ENCODE measurements around the gene CFAP251.

Gene CFAP251

DNA sequence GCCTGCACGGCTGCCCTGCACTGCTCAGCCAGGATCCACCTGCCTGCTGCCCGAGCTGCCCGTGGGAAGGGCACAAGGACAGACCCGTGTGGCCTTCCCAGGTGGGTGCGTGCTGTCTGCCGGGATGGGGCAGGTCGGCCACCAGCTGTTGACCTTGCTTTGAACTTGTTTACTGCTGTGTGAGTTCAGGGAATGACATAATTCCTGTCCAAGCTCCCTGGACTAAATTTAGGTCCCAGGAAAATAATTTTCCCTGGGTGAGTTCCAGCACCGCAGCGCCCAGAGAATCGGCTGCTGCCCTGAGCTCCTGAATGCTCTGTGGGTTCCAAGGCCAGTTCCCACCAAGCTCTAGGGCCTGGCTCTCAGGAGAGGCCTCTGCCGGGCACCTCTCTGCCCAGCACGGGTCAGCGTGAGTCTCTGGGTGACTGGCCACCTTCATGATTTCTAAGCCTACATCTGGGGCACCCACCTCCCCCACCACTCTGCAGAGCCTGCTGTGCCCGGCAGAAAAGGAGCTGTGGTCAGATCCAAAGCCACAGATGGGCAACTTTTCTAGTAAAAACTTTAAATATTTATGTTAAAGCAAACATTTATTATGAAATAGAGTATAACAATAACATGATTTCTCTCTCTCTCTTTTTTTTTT is 133.0 kb downstream of the CFAP251 start:
- DNase-seq (ENCODE audit: low read depth in 1 of 2, low spot score in 1 of 2) = no peak

DNA sequence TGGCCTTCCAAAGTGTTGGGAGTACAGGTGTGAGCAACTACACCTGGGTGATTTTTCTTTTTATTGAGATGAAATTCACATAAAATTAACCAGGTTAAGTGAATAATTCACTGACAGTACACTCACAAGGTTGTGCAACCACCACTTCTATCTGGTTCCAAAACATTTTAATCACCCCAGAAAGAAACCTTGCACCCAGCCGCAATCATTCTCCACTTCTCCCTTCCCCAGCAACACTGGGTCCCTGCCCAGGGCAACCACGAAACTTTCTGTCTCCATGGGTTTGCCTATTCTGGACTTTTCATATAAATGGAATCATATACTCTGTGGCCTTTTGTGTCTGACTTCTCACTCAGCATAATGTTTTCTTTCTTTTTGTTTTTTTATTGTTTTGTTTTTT is 133.9 kb downstream of the CFAP251 start:
- no peak for DNase-seq (ENCODE audit: low read depth in 1 of 2, low spot score in 1 of 2)

Data from activated T-helper 1 cell treated with anti-CD3 and anti-CD28 coated beads, Interleukin-2, amount 50 U/mL, for 16 hours (primary cell).